Calu3 (cell line): ENCODE data around the gene LYSMD4. TPM values are rescaled to one million over a fixed set of nuclear protein-coding genes. Genes with fewer than 3 reads are reported as not detected.

ENCODE experiments used
- BruUV-seq: library from RNA; stranded (reverse); fragments of 400-500 nt; replicated peaks from 2 replicates; lab custom pipeline; 2021; lab: Mats Ljungman, UMichigan
- CTCF ChIA-PET: fragments of 300-600 bp; sonication (Branson Sonifier 250); formaldehyde crosslinking; loops from one replicate; lab custom pipeline; 2022; ENCODE audit warnings: antibody characterized with exemption; lab: Charles Lee
- DNase-seq: peaks from one replicate; pipeline ENCODE4 v3.0.0; 2022
- H3K27ac Mint-ChIP-seq: one replicate; pipeline ENCODE4 v1.8.0; 2022; ENCODE audit warnings: mixed read lengths; ENCODE audit not compliant: unreplicated experiment
- H3K27me3 Mint-ChIP-seq: one replicate; pipeline ENCODE4 v1.8.0; 2022; ENCODE audit warnings: mixed read lengths; ENCODE audit not compliant: unreplicated experiment
- H3K36me3 Mint-ChIP-seq: one replicate; pipeline ENCODE4 v1.8.0; 2022; ENCODE audit warnings: mild to moderate bottlenecking, moderate library complexity, mixed read lengths; ENCODE audit not compliant: insufficient read depth, unreplicated experiment
- H3K4me1 Mint-ChIP-seq: one replicate; pipeline ENCODE4 v1.8.0; 2022; ENCODE audit warnings: mild to moderate bottlenecking, low read depth, mixed read lengths; ENCODE audit not compliant: unreplicated experiment
- H3K4me3 Mint-ChIP-seq: one replicate; pipeline ENCODE4 v1.8.0; 2022; ENCODE audit warnings: mild to moderate bottlenecking, low read depth, moderate library complexity, mixed read lengths; ENCODE audit not compliant: unreplicated experiment
- H3K9me3 Mint-ChIP-seq: one replicate; pipeline ENCODE4 v1.8.0; 2022; ENCODE audit warnings: low read depth, mixed read lengths; ENCODE audit not compliant: unreplicated experiment
- CTCF ChIP-seq: fragments of 200-600 bp; IDR thresholded peaks from one replicate; pipeline ENCODE4 v1.8.0; 2022; ENCODE audit warnings: antibody characterized with exemption; ENCODE audit not compliant: unreplicated experiment
- intact Hi-C: fragments of 100-400 bp; cut with micrococcal nuclease; formaldehyde crosslinking; loops from one replicate; pipeline ENCODE4 v1.10.0; 2022; ENCODE audit not compliant: unreplicated experiment
- total RNA-seq: library from RNA; stranded (reverse); gene quantifications from 2 replicates; pipeline ENCODE4 v1.2.3, GENCODE V29; 2022

Gene LYSMD4
- total RNA-seq, 1 experiment from 2014 or later, result 6.6 TPM

- DNase-seq, result no peak
- H3K27me3 Mint-ChIP-seq, result no peaks in the 10 kb centered on the region
- H3K4me1 Mint-ChIP-seq, result no peaks in the 10 kb centered on the region
- no peaks in the 10 kb centered on the region for H3K36me3 Mint-ChIP-seq
- no peaks in the 10 kb centered on the region for H3K9me3 Mint-ChIP-seq
- no TSS peak for BruUV-seq
- CTCF ChIA-PET, result no interaction called here
- no peak overlapping the region for H3K4me3 Mint-ChIP-seq
- no peak for TF ChIP-seq CTCF
- intact Hi-C loops, result no loop called here
- no peak overlapping the region for H3K27ac Mint-ChIP-seq
Measured at GRCh38 chr15:99763827-99764226, 30.6 kb upstream of the LYSMD4 start.

- Mint-ChIP-seq H3K27me3 (no peaks in the 10 kb centered on the region), H3K4me1 (no peaks in the 10 kb centered on the region), H3K4me3 (no peak overlapping the region), H3K27ac (no peak overlapping the region), H3K36me3 (no peaks in the 10 kb centered on the region), H3K9me3 (no peaks in the 10 kb centered on the region)
- TF ChIP-seq CTCF, result no peak
- no peak for DNase-seq
- CTCF ChIA-PET, result no interaction called here
- intact Hi-C loops, result no loop called here
- no TSS peak for BruUV-seq
Measured at GRCh38 chr15:99762288-99762687, 29.1 kb upstream of the LYSMD4 start.

- DNase-seq, result peak; percentile 56
- H3K9me3 Mint-ChIP-seq, result no peaks in the 10 kb centered on the region
- H3K4me3 Mint-ChIP-seq, result no peak overlapping the region
- no TSS peak for BruUV-seq
- H3K27ac Mint-ChIP-seq, result no peak overlapping the region
- TF ChIP-seq CTCF, result peak; percentile 70
- no peaks in the 10 kb centered on the region for H3K4me1 Mint-ChIP-seq
- no peaks in the 10 kb centered on the region for H3K36me3 Mint-ChIP-seq
- CTCF ChIA-PET, result interaction anchor here (0.8 to 1.3 kb wide), 5 partner anchors 22 to 594 kb away, joined by 3 to 14 read pairs (median 6); partner anchors contain the start of gene LYSMD4
- no peaks in the 10 kb centered on the region for H3K27me3 Mint-ChIP-seq
- intact Hi-C loops, result loop anchor here (1.0 to 2.0 kb wide), 3 partner anchors 47 to 483 kb away; no protein-coding TSS in a partner anchor
Measured at GRCh38 chr15:99755692-99756409, 22.6 kb upstream of the LYSMD4 start.

- no peak for TF ChIP-seq CTCF
- H3K27ac Mint-ChIP-seq, result no peak overlapping the region
- no peak for DNase-seq
- no peaks in the 10 kb centered on the region for H3K9me3 Mint-ChIP-seq
- CTCF ChIA-PET, result interaction anchor here (1.0 kb wide), 1 partner anchor 49 kb away, joined by 3 read pairs; no protein-coding TSS in a partner anchor
- intact Hi-C loops, result no loop called here
- no peaks in the 10 kb centered on the region for H3K27me3 Mint-ChIP-seq
- no peak overlapping the region for H3K4me3 Mint-ChIP-seq
- no peaks in the 10 kb centered on the region for H3K4me1 Mint-ChIP-seq
- no peaks in the 10 kb centered on the region for H3K36me3 Mint-ChIP-seq
- no TSS peak for BruUV-seq
Measured at GRCh38 chr15:99753066-99753465, 19.8 kb upstream of the LYSMD4 start.
